ENCODE results near the gene TOMM6. TPM values are rescaled to one million over a fixed set of nuclear protein-coding genes. Genes with fewer than 3 reads are reported as not detected.

Gene TOMM6
- total RNA-seq, 1 donor from 2014 or later: 127 TPM

DNA sequence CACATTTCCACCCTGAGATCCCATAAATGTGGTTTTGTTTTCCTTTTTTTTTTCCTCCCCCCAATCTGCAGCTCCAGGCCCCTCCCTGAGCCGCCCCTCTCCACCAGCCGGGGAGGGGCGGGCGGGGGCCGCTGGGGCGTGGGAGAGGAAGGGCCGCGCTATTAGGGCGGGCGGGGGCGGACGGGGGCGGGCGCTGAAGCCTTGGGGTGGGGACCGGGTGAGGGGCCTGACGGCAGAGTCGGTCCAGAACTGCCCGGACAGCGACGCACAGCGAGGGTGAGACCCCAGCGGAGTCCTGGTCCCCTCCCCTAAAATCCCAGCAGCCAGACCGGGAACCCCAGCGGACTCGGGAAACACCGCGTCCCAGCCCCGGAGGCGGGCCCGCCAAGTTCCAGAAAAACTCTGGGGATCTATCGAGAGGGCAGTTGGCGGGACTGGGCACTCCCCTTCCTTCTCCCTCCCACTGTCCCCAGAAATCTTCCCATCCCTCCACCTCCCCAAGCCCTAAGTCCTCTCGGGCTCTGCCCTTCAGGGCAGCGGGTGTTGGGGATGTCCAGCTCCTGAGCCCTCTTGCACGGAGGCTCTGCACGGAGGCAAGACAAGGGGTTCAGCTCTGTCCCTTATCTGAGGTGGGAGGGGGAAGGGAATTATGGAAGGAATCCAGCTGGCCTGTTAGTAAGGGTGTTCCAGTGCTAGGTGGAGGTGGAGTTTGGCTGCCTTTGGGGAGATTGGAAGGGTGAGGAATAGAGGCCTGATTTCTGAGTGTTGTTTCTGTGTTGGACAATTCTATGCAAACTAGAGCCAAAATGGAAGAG, 6.7 kb upstream of the TOMM6 start, which contains the start of gene PRICKLE4:
Gene PRICKLE4, plus strand, starts transcription at position 232 of the 815 bp plus-strand sequence. CDS start 2,692 bp downstream, outside the sequence.
- DNase-seq (ENCODE audit: low spot score): peak; percentile 85
- intact Hi-C loops (cut with DNase I): loop anchor here (2.0 kb wide), 1 partner anchor 264 kb away; no protein-coding TSS in a partner anchor

DNA sequence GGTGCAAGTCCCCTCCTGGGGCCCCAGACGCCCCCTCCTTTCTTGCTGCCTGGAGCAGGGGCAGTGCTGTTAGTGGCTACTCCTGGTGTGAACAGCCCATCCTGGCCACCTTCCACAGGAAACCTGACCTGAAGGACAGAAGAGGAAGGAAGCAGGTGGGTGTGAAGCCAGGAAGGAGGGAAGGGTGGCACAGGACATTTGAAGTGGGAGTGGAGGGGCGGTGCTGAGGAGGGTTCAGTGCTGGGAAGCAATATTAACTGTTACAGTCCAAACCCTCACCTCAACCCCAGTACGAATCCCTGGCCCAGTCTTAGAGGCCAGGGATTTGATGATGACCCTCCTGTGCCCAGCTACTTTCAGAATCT, 6.1 kb upstream of the TOMM6 start:
- intact Hi-C loops (cut with DNase I): loop anchor here (2.0 kb wide), 1 partner anchor 263 kb away; no protein-coding TSS in a partner anchor
- DNase-seq (ENCODE audit: low spot score): peak; percentile 75

DNA sequence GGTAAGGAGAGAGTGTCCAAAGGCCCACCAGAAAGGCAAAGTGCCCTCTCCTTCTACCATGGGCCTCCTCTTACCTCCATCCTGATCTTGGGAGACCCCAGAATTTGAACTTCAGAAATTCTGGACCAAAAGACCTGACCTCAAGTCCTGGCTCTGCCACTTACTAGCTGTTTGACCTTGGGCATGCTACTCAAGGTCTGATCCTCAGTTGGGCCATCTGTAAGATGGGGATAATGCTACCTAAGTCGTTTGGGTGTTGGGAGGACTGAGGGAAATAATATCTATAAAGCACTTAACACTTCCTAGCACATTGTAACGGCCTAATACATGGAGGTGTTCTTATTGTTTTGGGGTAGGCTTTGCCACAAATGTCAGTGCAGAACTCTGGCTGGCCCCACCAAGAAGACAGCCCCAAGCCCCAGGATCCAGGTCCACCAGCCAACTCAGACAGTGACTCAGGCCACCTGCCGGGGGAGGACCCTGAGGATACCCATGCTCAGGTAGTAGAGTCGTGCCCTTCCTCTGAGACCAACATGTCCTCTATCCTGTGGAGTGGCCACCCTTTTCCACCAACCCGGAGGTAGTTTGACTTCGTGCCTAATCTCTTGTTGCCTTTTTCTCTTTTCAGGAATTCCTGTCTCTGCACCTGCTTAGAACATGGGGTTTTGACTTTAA, 4.3 kb upstream of the TOMM6 start:
- intact Hi-C loops (cut with DNase I): no loop called here
- DNase-seq (ENCODE audit: low spot score): peak; percentile 56

DNA sequence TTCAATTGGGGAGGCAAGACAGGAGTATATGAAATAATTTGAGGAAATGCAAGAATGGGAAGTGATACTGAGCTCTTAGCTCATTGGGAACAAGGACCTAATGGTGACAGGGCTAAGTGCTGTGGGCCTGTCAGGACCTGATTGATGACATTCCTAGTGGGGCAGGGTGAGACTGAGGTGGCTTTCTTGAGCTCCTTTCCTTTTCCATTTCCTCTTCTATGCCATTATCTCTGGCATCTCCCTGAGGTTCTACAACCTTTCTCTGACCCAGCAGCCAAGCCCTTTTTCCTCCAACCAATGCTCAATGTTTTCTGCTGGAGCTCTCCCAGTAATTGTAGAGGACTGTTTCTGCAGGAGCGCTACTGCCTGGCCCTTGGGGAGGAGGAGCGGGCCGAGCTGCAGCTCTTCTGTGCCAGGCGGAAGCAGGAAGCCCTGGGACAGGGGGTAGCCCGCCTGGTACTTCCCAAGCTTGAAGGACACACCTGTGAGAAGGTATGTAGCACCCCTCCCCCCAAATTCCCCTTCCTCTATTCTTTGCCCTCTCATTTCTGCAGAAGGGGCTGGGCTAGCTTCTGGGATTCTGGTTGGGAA, 2.8 kb upstream of the TOMM6 start:
- intact Hi-C loops (cut with DNase I): loop anchor here (5.0 kb wide), 2 partner anchors 113 to 153 kb away; partner anchors contain the start of gene USP49
- peak; percentile 47 for DNase-seq (ENCODE audit: low spot score)

DNA sequence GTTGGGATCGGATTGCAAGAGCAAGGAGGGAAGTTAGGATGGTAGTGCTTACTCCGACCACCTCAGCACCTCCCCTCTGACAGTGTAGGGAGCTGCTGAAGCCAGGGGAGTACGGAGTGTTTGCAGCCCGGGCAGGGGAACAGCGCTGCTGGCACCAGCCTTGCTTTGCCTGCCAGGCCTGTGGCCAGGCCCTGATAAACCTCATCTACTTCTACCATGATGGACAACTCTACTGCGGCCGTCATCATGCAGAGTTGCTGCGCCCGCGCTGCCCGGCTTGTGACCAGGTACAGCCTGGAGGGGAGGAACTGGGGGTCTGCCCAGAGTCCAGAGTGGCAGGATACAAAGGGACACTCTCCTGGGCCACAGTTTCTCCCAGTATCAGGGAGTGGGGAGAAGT, 2.2 kb upstream of the TOMM6 start:
- intact Hi-C loops (cut with DNase I): loop anchor here (5.0 kb wide), 2 partner anchors 112 to 152 kb away; partner anchors contain the start of gene USP49
- DNase-seq (ENCODE audit: low spot score): peak; percentile 76

DNA sequence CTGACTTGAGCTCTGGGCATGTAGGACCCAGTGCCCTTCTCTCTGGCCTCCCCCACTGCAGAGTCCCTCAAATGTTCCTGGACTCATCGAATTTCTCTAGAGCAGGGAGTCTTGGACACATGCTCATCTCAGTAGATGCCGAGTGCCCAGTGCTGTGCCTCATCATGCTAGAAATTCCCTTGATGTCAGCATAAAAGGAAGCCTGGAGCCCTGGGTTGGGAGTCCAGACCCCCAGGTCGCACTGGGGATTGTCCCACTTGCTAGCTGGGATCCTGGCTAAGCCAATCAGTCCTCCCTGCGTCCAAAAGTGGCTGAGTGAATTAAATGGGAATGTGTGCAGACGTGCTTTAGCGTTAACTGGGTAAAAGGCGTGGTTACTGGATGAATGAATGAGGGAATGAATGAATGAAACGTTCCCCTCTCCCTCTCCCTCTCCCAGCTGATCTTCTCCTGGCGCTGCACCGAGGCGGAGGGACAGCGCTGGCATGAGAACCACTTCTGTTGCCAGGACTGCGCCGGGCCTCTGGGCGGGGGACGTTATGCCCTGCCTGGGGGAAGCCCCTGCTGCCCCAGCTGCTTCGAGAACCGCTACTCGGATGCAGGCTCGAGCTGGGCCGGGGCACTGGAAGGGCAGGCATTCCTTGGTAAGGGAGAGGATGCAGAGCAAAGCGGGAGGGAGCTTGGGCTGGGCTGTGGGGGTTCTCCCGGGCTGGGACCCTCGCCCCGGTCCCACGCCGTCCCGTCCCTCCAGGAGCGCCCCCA, 1.6 kb upstream of the TOMM6 start:
- intact Hi-C loops (cut with DNase I): loop anchor here (5.0 kb wide), 2 partner anchors 111 to 151 kb away; partner anchors contain the start of gene USP49
- DNase-seq (ENCODE audit: low spot score): no peak

DNA sequence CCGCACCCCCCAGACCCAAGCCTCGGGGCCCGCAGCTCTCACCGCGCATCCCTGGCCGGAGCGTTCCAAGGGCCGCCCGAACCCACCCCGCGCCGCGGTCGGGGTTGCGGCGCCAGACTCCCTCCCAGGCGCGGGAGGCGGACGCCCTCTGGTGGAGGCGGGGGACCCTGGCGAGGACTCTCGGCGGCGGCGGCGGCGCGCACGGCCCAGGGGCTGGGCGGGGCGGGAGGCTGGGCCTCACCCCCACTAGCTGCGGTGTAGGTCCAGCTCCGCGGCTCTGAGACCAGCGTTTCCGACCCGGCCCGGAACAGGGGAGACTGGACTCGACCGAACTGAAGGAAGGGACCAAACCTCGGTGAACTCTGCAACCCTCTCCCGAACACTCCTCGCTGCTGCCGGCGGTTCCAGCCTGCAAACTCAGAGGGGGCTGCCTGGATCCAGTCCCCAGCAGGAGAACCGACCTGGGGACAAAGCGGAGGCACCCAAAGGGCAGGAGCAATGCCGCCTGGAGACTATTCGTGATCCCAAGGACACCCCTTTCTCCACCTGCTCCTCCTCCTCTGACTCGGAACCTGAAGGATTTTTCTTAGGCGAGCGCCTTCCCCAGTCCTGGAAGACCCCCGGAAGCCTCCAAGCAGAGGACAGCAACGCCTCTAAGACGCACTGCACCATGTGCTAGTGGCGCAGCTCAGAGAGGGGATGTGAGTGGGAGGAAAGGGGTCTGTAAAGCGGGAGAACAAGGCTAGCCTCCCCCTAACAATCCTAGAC, 859 bp upstream of the TOMM6 start:
- peak; percentile 95 for DNase-seq (ENCODE audit: low spot score)
- intact Hi-C loops (cut with DNase I): loop anchor here (1.0 to 5.0 kb wide), 5 partner anchors 111 to 431 kb away; partner anchors contain the start of genes BYSL, MED20, MRPS10 and TAF8

DNA sequence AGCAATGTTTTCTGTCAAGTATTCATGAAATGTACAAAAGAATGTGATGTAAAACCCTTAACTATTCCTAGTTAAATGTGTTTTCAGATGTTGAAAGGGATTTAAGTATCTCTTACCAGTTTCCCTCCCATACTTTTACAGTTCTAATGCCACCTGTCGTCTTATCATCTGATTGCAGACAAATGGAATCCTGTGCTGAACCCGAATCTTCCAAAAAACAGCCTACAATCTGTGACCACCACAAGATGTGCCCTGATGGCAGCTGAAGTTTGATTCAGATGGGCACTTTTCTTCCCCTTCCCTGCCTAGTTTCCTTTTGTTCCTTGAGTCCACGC, 1.9 kb downstream of the TOMM6 start:
- intact Hi-C loops (cut with DNase I): loop anchor here (5.0 kb wide), 2 partner anchors 108 to 148 kb away; partner anchors contain the start of gene USP49
- DNase-seq (ENCODE audit: low spot score): no peak

DNA sequence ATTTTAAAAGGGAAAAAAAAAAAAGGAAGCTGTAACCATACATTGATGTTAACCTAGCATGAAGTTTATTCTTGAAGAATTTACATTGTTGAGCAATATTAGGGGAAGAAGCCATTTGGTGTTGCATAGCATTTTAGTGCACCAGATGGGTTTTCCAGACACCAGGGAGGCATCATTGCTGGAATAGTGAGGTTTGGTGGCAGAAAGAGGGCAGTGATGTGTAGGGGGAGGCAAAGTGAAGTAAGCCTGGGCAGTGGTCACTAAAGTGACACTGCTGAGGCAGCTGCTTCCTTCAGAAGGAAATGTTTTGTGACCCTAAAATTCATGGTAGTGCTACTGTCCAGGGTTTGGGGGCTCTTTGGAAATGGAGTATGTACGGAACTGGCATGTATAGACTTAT, 2.6 kb downstream of the TOMM6 start:
- intact Hi-C loops (cut with DNase I): no loop called here
- DNase-seq (ENCODE audit: low spot score): no peak

DNA sequence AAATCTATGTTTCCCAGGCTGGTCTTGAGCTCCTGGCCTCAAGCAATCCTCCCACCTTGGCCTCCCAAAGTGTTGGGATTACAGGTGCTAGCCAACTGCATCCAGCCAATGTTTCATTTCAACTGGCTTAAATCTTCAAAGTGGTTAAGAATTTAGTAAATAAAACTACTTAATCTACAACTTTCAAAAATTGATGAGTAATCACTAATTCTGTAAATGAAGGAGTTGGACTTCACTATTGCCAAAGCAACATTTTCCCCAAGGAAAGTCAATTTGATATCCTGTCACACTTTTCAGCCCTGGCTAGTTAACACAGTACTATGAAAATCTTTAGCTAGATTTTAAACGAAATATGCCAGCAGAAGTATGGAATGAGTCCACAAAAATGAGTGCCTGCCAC, 3.8 kb downstream of the TOMM6 start:
- DNase-seq (ENCODE audit: low spot score): no peak
- intact Hi-C loops (cut with DNase I): no loop called here

DNA sequence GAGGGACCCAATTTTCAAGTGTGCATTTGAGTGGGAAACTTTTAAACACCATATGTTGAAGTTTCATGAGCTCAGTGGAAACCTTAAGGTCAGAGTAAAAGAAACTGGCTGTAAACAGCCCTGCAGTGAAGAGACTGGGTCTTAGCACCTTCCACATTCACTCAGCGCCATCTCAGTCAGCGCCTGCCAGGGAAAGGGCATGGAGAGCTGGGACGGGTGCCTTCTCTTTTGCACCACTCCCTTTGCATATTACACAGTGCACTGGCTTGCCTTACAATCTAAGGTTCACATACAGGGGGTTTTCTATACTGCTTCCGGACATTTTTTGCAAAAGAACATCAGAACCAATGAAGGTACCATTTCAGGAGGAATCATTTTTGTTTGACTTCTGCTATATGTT, 4.5 kb downstream of the TOMM6 start:
- intact Hi-C loops (cut with DNase I): no loop called here
- DNase-seq (ENCODE audit: low spot score): no peak

DNA sequence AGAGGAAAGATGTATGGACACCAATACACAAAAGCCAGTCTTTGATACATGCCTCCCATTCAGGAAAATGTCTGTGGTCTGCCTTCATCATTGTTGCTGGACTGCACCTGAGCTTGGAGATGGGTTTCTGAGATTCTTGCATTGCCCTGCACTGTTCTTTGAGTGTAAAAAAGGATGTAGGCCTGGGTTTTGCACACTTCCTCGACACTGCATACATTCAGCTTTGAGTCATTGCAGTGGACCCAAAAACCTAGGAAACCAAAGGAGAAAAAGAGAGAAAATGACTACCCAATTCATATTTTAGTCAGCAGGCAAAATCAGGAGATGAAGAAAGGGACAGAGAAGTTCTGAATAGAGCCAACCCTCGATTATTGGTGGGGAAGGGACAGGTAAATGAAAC, 9.0 kb downstream of the TOMM6 start:
- intact Hi-C loops (cut with DNase I): no loop called here
- DNase-seq (ENCODE audit: low spot score): no peak

DNA sequence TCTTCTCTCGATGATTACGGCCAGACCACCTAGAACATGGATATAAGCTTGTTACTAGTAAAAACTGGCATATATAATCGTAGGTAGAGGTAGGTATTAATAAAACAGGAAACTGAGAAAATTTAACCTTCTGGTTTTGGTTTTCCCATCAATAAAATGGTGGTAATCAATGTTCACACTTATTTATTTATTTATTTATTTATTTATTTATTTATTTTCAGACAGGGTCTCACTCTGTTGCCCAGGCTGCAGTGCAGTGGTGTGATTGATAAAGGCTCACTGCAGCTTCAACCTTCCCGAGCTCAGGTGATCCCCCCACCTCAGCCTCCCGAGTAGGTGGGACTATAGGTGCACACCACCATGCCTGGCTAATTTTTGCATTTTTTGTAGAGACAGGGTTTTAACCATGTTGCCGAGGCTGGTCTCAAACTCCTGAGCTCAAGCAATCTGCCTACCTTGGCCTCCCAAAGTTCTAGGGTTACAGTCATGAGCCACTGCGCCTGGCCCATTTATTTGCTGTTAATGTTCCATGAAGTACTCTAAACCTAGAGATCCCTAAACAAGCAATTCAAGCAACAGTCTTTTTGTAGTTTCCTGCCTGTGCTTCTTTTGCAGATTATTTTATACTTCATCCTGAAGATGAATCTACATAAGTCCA, 11.5 kb downstream of the TOMM6 start:
- DNase-seq (ENCODE audit: low spot score): no peak
- intact Hi-C loops (cut with DNase I): no loop called here

DNA sequence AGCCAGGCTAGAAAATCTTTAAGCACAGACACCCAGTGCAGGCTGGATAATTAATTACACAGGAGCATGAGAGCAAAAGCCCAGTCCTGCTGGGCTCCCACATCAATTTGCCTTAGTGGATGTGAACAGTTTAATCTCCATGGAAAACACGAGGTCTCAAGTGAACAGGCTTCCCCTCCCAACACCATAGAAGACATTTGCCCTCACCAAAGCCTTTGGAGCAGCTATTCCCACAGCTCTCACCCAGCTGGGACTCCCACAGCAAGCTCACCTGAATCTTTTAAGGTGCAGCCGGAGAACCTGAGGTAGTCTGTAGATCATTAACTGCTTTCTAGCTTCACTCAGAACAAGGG, 12.0 kb downstream of the TOMM6 start:
- intact Hi-C loops (cut with DNase I): no loop called here
- DNase-seq (ENCODE audit: low spot score): no peak

DNA sequence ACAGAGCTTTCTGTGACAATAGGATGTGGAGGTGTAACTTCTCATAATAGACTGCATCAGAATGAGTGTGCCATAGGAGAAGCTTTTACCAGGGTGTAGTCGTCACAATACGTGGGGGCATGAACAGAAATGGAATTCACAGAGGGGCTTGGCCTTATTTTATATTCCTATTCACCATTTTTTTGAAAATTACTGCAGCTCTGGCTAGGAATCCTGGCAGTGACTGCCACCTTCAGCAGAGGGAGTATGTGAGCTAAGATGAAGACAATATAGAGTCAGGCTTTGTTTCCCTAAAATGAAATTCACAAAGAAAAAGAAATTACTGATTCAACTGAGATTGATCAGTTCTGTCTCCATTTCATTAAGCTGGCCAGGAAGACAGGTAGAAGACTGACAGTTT, 13.9 kb downstream of the TOMM6 start:
- no peak for DNase-seq (ENCODE audit: low spot score)
- intact Hi-C loops (cut with DNase I): no loop called here

DNA sequence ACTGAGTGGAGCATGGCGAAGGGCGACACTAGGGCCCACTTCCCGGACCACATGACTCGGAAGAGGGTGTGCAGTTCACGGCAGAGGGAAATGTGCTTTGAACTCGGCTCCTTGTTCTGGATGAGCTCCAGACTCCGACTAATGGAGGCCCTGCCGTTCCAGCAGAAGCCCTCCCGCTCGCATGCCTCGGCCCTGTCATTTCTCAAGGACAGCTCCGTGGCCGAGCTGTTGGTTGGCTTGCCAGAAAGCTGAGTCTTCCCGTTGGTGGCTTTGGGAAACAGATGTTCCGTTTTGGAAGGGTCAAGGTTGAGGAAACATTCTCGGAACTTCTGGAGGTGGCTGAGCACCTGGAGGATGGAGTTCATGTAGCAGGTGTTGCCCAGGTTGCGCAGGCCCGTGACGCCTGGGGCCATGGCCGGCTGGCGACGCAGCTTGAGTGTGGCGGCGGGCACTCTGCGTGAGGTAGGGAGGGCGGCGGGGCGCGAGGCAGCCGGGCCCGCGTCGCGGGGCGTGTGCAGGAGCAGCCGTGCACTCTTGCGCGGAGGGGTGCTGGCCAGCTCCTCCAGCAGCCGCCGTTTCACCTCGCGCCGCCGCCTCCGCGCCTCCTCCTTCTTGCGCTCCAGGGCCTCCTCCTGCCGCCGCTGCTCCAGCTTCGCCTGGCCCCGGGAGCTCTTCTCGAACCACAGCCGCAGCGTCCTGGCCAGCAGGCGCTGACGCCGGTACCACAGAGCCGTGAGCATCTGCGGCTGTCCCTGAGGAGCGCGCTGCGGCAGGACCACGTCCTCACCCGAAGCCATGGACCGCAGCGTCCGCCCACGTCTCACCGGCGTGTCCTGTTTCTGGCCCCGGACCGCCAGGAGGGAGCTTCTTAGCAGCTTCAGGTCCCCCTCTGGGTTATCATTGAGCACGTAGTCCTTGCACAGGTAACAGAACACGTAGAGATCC, 18.6 kb downstream of the TOMM6 start:
- intact Hi-C loops (cut with DNase I): no loop called here
- no peak for DNase-seq (ENCODE audit: low spot score)

DNA sequence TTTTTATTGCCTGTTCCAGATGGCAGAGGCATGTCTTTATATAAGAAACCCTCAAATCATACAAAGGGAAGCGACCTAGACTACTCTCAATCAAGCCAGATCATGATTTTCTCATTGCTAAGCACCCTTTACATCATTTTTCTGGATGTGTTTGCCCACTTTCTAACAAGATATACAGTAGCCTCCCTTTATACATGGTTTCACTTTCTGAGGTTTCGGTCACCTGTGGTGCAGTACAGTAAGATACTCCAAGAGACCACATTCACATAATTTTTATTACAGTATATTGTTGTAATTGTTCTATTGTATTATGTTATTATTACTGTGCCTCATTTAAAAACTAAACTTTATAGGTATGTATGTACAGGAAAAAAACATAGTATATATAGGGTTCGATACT, 23.6 kb downstream of the TOMM6 start:
- no peak for DNase-seq (ENCODE audit: low spot score)
- intact Hi-C loops (cut with DNase I): no loop called here
